Subcutaneous adipose tissue (tissue), 4 donors: ENCODE results near the gene PTPRD. TPM values are rescaled to one million over a fixed set of nuclear protein-coding genes. Genes with fewer than 3 reads are reported as not detected.

Experiments used
- total RNA-seq, 4 donors: library from RNA; depleted of rRNA; stranded (reverse); fragments of >200 nt; gene quantifications; one replicate each; pipeline ENCODE4 v1.1.0, GENCODE V29; 2016
- TF ChIP-seq, protein P1 (sequence below): fragments of 450-650 bp; IDR thresholded peaks from one replicate; pipeline ENCODE4 v1.5.1; 2016; ENCODE audit warnings: low read depth, mild to moderate bottlenecking, control low read depth, antibody characterized with exemption, moderate library complexity

PTPRD gene
- 10 to 100 TPM in 2 of 4 donors, 1 to 10 TPM in 2; 5.1 to 17.3 (median 12.1) TPM for total RNA-seq

DNA sequence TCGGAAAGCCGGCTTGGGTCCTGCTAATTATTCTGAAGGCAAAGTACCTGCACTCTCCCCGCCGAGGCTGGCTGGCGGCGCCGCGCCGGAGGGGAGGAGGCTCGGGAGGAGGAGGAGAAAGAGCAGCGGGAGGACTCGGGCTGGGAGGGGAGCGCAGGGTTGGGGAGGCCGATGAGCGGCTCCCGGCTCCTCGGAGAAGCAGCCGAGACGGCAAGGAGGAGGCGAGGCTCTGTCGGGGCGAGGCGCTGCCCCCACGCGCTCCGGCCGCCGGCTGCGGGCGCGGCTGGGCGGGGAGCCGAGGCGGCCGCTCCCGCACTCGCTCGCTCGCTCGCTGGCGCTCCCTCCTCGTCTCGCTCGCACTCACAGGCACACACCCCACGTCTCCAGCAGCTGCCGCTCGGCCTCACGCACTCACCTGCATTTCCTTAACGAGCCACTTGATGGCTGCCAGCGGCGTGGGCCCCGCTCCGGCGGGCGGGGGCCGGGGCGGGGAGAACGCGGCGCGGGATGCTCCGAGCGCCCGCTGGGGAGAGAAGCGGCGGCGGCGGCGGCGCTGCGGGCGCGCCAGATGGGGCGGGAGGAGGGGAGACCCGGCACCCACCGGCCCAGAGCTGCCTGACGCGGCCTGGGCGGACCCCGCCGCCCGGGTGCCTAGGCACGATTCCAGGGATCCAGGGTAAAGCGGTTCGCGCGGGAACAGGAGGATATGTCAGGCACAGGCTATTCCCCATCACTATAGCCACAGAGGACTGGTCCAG lies at the start of gene PTPRD:
Gene PTPRD, minus strand, starts transcription at position 362 of the 758 bp plus-strand sequence.
- TF ChIP-seq, protein P1, sequence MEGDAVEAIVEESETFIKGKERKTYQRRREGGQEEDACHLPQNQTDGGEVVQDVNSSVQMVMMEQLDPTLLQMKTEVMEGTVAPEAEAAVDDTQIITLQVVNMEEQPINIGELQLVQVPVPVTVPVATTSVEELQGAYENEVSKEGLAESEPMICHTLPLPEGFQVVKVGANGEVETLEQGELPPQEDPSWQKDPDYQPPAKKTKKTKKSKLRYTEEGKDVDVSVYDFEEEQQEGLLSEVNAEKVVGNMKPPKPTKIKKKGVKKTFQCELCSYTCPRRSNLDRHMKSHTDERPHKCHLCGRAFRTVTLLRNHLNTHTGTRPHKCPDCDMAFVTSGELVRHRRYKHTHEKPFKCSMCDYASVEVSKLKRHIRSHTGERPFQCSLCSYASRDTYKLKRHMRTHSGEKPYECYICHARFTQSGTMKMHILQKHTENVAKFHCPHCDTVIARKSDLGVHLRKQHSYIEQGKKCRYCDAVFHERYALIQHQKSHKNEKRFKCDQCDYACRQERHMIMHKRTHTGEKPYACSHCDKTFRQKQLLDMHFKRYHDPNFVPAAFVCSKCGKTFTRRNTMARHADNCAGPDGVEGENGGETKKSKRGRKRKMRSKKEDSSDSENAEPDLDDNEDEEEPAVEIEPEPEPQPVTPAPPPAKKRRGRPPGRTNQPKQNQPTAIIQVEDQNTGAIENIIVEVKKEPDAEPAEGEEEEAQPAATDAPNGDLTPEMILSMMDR, result no peak

DNA sequence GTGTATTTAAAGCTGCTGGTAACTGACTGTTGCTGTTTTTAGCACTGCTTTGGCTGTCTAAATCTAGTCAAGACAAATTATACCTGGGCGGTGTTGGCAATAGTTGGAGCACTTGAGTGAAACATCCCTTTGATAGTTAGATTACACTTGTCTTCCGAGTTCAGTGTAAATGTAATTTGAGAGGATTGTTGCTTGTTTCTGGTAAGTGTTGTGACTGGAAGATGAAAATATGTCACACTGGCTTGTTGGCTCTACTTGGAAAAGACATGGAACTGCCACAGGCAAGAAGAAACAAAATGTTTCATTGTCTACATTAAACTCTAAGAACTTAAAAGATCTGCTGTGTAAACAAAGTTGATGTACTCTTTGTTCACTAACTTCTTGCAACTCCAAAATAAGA lies 49.2 kb upstream of the PTPRD start:
- TF ChIP-seq, protein P1, result no peak

DNA sequence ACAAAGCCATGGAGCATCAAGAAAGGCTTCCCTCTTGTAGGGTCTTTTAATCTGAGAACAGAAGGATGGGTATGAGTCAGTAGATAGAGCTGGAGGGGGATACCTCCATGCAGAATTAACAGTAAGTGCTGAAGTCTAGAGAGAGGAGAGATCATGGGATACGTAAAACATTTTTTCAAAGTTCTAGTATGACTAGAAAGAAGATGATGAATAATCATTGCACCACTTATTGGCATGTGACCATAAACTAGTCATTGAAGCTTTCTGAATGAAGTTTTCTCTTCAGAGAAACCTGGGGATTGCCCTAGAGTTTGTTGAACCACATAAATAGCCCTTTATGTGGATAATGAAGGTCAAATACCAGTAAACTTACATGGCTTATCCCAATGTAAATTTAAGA lies 48.6 kb upstream of the PTPRD start:
- TF ChIP-seq, protein P1, result no peak

DNA sequence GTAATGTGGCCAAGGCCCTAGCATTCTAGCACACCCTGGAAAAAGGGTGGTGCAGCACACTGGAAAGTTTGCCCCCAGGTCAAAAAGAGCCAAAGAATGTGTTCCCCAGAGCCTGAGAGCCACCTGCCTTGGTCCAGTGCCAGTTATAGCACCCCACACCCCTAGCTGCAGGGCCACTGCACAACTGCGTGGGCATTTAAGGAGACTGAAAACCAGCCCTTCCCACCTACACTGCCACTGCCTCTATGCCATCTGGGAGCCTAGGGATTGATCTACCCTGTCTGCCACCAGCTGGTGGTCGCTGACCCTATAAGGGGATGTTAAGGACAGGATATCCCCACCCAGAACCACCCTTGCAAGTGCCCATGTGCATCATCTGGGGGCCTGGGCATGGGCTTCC lies 38.2 kb upstream of the PTPRD start:
- TF ChIP-seq, protein P1, result no peak

DNA sequence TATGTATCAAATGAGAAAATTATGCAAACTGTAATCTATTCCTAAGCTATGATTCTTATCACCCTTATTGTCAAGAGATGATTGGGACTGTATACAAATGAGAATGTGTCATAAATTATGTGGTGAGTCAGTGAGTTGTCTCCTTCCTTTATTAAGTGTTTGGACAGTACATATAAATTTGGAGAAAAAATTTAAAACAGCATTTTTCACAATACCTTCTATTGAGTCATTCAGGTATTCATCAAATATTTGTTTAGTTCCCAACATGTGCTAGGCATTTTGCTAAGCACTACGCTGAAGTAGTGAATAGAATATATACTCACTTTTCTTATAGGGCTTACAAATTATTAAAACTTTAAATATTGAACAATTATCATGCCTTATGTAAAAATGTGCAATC lies 36.3 kb upstream of the PTPRD start:
- TF ChIP-seq, protein P1, result no peak

DNA sequence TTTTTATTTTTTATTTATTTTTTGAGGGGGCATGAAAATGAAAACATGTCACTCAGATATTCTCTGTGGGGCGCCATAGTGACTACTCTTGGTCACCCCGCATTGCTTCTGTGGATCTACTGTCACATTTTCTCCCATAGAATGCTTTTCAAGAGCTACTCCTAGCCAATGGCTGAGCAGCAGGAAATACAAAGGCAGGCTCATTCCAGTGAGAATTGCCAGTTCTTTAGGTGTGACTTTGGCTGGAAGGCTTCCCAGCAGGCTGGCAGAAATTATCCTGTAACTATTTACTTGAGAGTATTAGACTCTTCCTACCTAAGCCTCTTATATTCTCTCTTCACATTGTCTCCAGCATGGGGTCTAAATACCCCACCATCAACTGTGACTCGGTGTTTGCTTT lies 21.0 kb upstream of the PTPRD start:
- TF ChIP-seq, protein P1, result no peak

DNA sequence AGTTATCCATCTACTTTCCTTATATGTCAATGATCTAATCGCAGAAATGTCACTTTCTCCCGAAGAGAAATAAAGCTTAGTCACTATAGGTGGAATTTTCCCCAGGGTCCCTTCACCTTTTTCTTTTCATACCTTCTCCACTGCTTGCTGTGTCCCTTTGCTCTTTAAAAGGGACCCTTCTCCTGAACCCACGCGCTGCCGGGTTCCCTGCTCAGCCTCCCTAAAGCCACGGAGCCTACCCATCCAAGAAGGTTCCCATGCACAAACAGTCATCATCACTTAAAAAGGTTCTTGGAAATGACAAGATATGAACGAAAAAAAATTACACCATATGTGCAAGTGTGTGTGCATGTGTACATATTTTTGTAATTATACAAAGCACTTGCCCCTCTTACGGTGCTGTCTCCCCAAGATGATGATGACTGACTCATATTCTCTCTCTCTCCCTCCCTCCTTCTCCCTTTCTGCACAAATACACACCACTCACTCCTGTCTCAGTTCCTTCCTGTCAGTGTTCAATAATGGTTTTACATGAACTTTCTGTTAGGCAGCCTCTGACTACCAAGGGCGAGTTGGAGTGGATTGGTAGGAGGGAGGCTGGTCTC lies 1.5 kb upstream of the PTPRD start:
- TF ChIP-seq, protein P1, result no peak
